Measurements from ENCODE around the gene SLC25A21.
"Not testable (repeated sequence)": the region's sequence is repeated elsewhere in the genome, so short reads cannot be mapped to it uniquely, and the experiment has no call there.

Gene SLC25A21

GRCh38 chr14:37090026-37090425 lies 82.4 kb downstream of the SLC25A21 start:
- DNase-seq (ENCODE audit: low read depth in 1 of 2, low spot score in 1 of 2): no peak

- DNase-seq (ENCODE audit: low read depth in 1 of 2, low spot score in 1 of 2): no peak
Measured at GRCh38 chr14:37089410-37089809, 83.0 kb downstream of the SLC25A21 start.

GRCh38 chr14:37088356-37089215 lies 83.8 kb downstream of the SLC25A21 start:
- no peak for DNase-seq (ENCODE audit: low read depth in 1 of 2, low spot score in 1 of 2)

GRCh38 chr14:37087520-37087919 lies 84.9 kb downstream of the SLC25A21 start:
- DNase-seq (ENCODE audit: low read depth in 1 of 2, low spot score in 1 of 2): no peak

GRCh38 chr14:37083599-37083998 lies 88.8 kb downstream of the SLC25A21 start:
- no peak for DNase-seq (ENCODE audit: low read depth in 1 of 2, low spot score in 1 of 2)

GRCh38 chr14:37082449-37082848 lies 90.0 kb downstream of the SLC25A21 start:
- DNase-seq (ENCODE audit: low read depth in 1 of 2, low spot score in 1 of 2): no peak

GRCh38 chr14:37081856-37082255 lies 90.5 kb downstream of the SLC25A21 start:
- DNase-seq (ENCODE audit: low read depth in 1 of 2, low spot score in 1 of 2): no peak

- no peak for DNase-seq (ENCODE audit: low read depth in 1 of 2, low spot score in 1 of 2)
Measured at GRCh38 chr14:37081218-37081617, 91.2 kb downstream of the SLC25A21 start.

GRCh38 chr14:37078131-37078530 lies 94.3 kb downstream of the SLC25A21 start:
- no peak for DNase-seq (ENCODE audit: low read depth in 1 of 2, low spot score in 1 of 2)

- DNase-seq (ENCODE audit: low read depth in 1 of 2, low spot score in 1 of 2): not testable (repeated sequence)
Measured at GRCh38 chr14:37074320-37074719, 98.1 kb downstream of the SLC25A21 start.

GRCh38 chr14:37063467-37064240 lies 108.8 kb downstream of the SLC25A21 start:
- no peak for DNase-seq (ENCODE audit: low read depth in 1 of 2, low spot score in 1 of 2)

- no peak for DNase-seq (ENCODE audit: low read depth in 1 of 2, low spot score in 1 of 2)
Measured at GRCh38 chr14:37062191-37062803, 110.1 kb downstream of the SLC25A21 start.

- DNase-seq (ENCODE audit: low read depth in 1 of 2, low spot score in 1 of 2): no peak
Measured at GRCh38 chr14:37061697-37062096, 110.7 kb downstream of the SLC25A21 start.

GRCh38 chr14:37060496-37061260 lies 111.7 kb downstream of the SLC25A21 start:
- no peak for DNase-seq (ENCODE audit: low read depth in 1 of 2, low spot score in 1 of 2)

GRCh38 chr14:37057776-37058175 lies 114.6 kb downstream of the SLC25A21 start:
- no peak for DNase-seq (ENCODE audit: low read depth in 1 of 2, low spot score in 1 of 2)

- no peak for DNase-seq (ENCODE audit: low read depth in 1 of 2, low spot score in 1 of 2)
Measured at GRCh38 chr14:37056473-37056872, 115.9 kb downstream of the SLC25A21 start.

- DNase-seq (ENCODE audit: low read depth in 1 of 2, low spot score in 1 of 2): no peak
Measured at GRCh38 chr14:37054869-37055268, 117.5 kb downstream of the SLC25A21 start.

- no peak for DNase-seq (ENCODE audit: low read depth in 1 of 2, low spot score in 1 of 2)
Measured at GRCh38 chr14:37054144-37054543, 118.3 kb downstream of the SLC25A21 start.

- no peak for DNase-seq (ENCODE audit: low read depth in 1 of 2, low spot score in 1 of 2)
Measured at GRCh38 chr14:37051680-37052079, 120.7 kb downstream of the SLC25A21 start.

- DNase-seq (ENCODE audit: low read depth in 1 of 2, low spot score in 1 of 2): no peak
Measured at GRCh38 chr14:37051153-37051552, 121.3 kb downstream of the SLC25A21 start.

GRCh38 chr14:37048666-37049071 lies 123.7 kb downstream of the SLC25A21 start:
- DNase-seq (ENCODE audit: low read depth in 1 of 2, low spot score in 1 of 2): no peak

All from activated CD4-positive, alpha-beta T cell treated with anti-CD3 and anti-CD28 coated beads, Interleukin-2, amount 50 U/mL, for 24 hours (primary cell).